Liver (tissue), 9 donors: ENCODE data around the gene KMT2E. TPM values are rescaled to one million over a fixed set of nuclear protein-coding genes. Genes with fewer than 3 reads are reported as not detected.

Experiments
- DNase-seq: peaks from one replicate; pipeline ENCODE4 v3.0.0-alpha.2; 2017; ENCODE audit warnings: low spot score
- H3K27ac ChIP-seq, 2 donors: one replicate each; pipeline ENCODE4 v1.7.0; 2013; ENCODE audit warnings: inconsistent platforms in 2 of 2, low read length in 2 of 2, control low read depth in 1 of 2, low read depth in 1 of 2, mild to moderate bottlenecking in 1 of 2
- H3K27me3 ChIP-seq, 4 donors: one replicate each; pipeline versions ENCODE4 v1.6.1 to v1.7.0; 2013; ENCODE audit warnings: low read length in 3 of 4, inconsistent platforms in 1 of 4, mild to moderate bottlenecking in 1 of 4, moderate library complexity in 1 of 4; ENCODE audit not compliant: control insufficient read depth in 4 of 4, insufficient read depth in 4 of 4
- H3K36me3 ChIP-seq, 4 donors: one replicate each; pipeline versions ENCODE4 v1.6.1 to v1.7.0; 2013; ENCODE audit warnings: low read length in 3 of 4, mild to moderate bottlenecking in 3 of 4, low read depth in 1 of 4, moderate library complexity in 1 of 4; ENCODE audit not compliant: control insufficient read depth in 4 of 4, insufficient read depth in 3 of 4
- H3K4me1 ChIP-seq, 4 donors: one replicate each; pipeline versions ENCODE4 v1.6.1 to v1.7.0; 2013; ENCODE audit warnings: low read length in 3 of 4, mild to moderate bottlenecking in 3 of 4, moderate library complexity in 1 of 4; ENCODE audit not compliant: control insufficient read depth in 4 of 4, insufficient read depth in 4 of 4
- H3K4me3 ChIP-seq, 3 donors: one replicate each; pipeline versions ENCODE4 v1.6.1 to v1.7.0; 2013; ENCODE audit warnings: low read length in 3 of 3, control low read depth in 1 of 3, low read depth in 1 of 3, mild to moderate bottlenecking in 1 of 3
- H3K9ac ChIP-seq, 2 donors: one replicate each; pipeline ENCODE4 v1.7.0; 2013; ENCODE audit warnings: low read length in 2 of 2, mild to moderate bottlenecking in 2 of 2, moderate library complexity in 2 of 2, control low read depth in 1 of 2, low read depth in 1 of 2
- H3K9me3 ChIP-seq, 4 donors: one replicate each; pipeline versions ENCODE4 v1.6.1 to v1.7.0; 2013; ENCODE audit warnings: low read length in 3 of 4; ENCODE audit not compliant: control insufficient read depth in 4 of 4
- EGR1 ChIP-seq, 2 donors: IDR thresholded peaks; 2 replicates each; pipeline ENCODE4 v1.6.1; 2016 to 2018; ENCODE audit warnings: antibody characterized with exemption in 2 of 2, low read depth in 2 of 2
- FOXA1 ChIP-seq: IDR thresholded peaks from 2 replicates; pipeline ENCODE4 v1.6.1; 2016; ENCODE audit warnings: antibody characterized with exemption
- FOXA2 ChIP-seq: IDR thresholded peaks from 2 replicates; pipeline ENCODE4 v1.6.1; 2016; ENCODE audit warnings: antibody characterized with exemption
- GABPA ChIP-seq, 2 donors: IDR thresholded peaks in 1 of 2; conservative IDR thresholded peaks in 1 of 2; 2 replicates each; pipeline ENCODE4 v1.6.1; 2016; ENCODE audit warnings: antibody characterized with exemption in 2 of 2, mild to moderate bottlenecking in 1 of 2, moderate library complexity in 1 of 2
- HNF4A ChIP-seq, 2 donors: conservative IDR thresholded peaks; 2 replicates each; pipeline ENCODE4 v1.6.1; 2016; ENCODE audit warnings: antibody characterized with exemption in 2 of 2, mild to moderate bottlenecking in 2 of 2
- JUND ChIP-seq, 2 donors: IDR thresholded peaks; 2 replicates each; pipeline ENCODE4 v1.6.1; 2016; ENCODE audit warnings: antibody characterized with exemption in 2 of 2
- RAD21 ChIP-seq, 2 donors: IDR thresholded peaks; 2 replicates each; pipeline ENCODE4 v1.6.1; 2016; ENCODE audit warnings: antibody characterized with exemption in 2 of 2, mild to moderate bottlenecking in 2 of 2
- RXRA ChIP-seq, 2 donors: IDR thresholded peaks; 2 replicates each; pipeline ENCODE4 v1.6.1; 2017 to 2018; ENCODE audit warnings: antibody characterized with exemption in 2 of 2, mild to moderate bottlenecking in 1 of 2
- SP1 ChIP-seq: IDR thresholded peaks from 2 replicates; pipeline ENCODE4 v1.6.1; 2018; ENCODE audit warnings: antibody characterized with exemption, mild to moderate bottlenecking
- TAF1 ChIP-seq: conservative IDR thresholded peaks from 2 replicates; pipeline ENCODE4 v1.6.1; 2016; ENCODE audit warnings: antibody characterized with exemption, mild to moderate bottlenecking
- WGBS: extraction: QIAGEN DNeasy Blood & Tissue Kit; methylation state at CpG from one replicate; pipeline ENCODE4 v1.1.7; 2013; 5-methylcytosine and 5-hydroxymethylcytosine counted together
- polyA plus RNA-seq, 2 donors: library from polyadenylated mRNA; stranded (reverse) in 1 of 2; unstranded in 1 of 2; fragments of 200-250 nt in 1 of 2; fragments of >200 nt in 1 of 2; fragmentation: Nextera tagmentation in 1 of 2; extraction: Ambion mirVana in 1 of 2; gene quantifications; one replicate each; pipeline versions ENCODE4 v1.2.1 to v1.2.3, GENCODE V29; 2013 to 2015
- total RNA-seq, 2 donors: library from RNA; depleted of rRNA; stranded (reverse); fragments of >200 nt; gene quantifications; one replicate each; pipeline ENCODE4 v1.2.3, GENCODE V29; 2014
- TF ChIP-seq, protein P1 (sequence below): fragments of 150-350 bp; IDR thresholded peaks from 2 replicates; pipeline ENCODE4 v1.5.1; 2017; ENCODE audit warnings: improper control_type of control experiment, low read depth, low read length; ENCODE audit not compliant: missing input control
- TF ChIP-seq, protein P2 (sequence below): IDR thresholded peaks from 2 replicates; pipeline ENCODE4 v1.6.1; 2016; ENCODE audit warnings: antibody characterized with exemption, mild to moderate bottlenecking
- TF ChIP-seq, protein P3 (sequence below): IDR thresholded peaks from 2 replicates; pipeline ENCODE4 v1.6.1; 2016; ENCODE audit warnings: antibody characterized with exemption
- TF ChIP-seq, protein P4 (sequence below): IDR thresholded peaks from 2 replicates; pipeline ENCODE4 v1.6.1; 2016; ENCODE audit warnings: antibody characterized with exemption
- TF ChIP-seq, protein P5 (sequence below): IDR thresholded peaks from 2 replicates; pipeline ENCODE4 v1.6.1; 2016; ENCODE audit warnings: antibody characterized with exemption
- donor health status: healthy.
- donor health status: healthy.
- donor health status: healthy.
- donor health status: healthy.
- donor health status: healthy.

KMT2E gene
- total and polyA plus RNA-seq, 4 donors, result 7.1 to 55.6 (median 42.4) TPM

DNA sequence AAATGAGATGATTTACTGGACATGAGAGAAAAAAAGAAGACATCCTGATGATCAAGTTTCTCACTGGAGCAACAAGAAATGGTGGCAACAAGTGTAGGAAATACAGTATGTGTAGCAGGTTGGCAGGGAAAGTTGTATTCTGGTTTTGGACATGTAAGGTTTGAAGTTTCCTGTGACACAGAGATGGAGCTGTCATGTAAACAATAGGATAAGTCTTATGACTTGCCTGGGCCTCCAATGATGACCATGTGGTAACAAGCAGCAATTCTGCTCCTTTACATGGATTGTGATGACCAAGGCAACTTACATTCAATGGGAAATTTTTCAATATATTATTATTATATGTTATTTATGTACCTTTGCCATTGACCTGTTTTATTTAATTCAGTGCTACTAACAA, 125.4 kb downstream of the KMT2E start:
- H3K27ac ChIP-seq, result no peak overlapping the region
- TF ChIP-seq EGR1 (IDR thresholded peaks at IDR 0.05; ENCODE audit: low read depth in 2 of 2) (no peak), JUND (IDR thresholded peaks at IDR 0.05) (no peak), SP1 (no peak), HNF4A (conservative IDR thresholded peaks at IDR 0.05) (no peak), FOXA2 (no peak)
- TF ChIP-seq, protein P1, sequence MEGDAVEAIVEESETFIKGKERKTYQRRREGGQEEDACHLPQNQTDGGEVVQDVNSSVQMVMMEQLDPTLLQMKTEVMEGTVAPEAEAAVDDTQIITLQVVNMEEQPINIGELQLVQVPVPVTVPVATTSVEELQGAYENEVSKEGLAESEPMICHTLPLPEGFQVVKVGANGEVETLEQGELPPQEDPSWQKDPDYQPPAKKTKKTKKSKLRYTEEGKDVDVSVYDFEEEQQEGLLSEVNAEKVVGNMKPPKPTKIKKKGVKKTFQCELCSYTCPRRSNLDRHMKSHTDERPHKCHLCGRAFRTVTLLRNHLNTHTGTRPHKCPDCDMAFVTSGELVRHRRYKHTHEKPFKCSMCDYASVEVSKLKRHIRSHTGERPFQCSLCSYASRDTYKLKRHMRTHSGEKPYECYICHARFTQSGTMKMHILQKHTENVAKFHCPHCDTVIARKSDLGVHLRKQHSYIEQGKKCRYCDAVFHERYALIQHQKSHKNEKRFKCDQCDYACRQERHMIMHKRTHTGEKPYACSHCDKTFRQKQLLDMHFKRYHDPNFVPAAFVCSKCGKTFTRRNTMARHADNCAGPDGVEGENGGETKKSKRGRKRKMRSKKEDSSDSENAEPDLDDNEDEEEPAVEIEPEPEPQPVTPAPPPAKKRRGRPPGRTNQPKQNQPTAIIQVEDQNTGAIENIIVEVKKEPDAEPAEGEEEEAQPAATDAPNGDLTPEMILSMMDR, result no peak
- DNase-seq, result no peak
- H3K27me3 ChIP-seq, result no peaks in the 10 kb centered on the region
- no peaks in the 10 kb centered on the region for H3K9me3 ChIP-seq
- no peak overlapping the region for H3K9ac ChIP-seq
- H3K36me3 ChIP-seq, result peaks cover 2 to 17% (median 10%) of the 10 kb centered on the region in 4 donors
- H3K4me3 ChIP-seq, result no peak overlapping the region
- H3K4me1 ChIP-seq, result peaks cover 0 to 1% (median 0%) of the 10 kb centered on the region in 4 donors

DNA sequence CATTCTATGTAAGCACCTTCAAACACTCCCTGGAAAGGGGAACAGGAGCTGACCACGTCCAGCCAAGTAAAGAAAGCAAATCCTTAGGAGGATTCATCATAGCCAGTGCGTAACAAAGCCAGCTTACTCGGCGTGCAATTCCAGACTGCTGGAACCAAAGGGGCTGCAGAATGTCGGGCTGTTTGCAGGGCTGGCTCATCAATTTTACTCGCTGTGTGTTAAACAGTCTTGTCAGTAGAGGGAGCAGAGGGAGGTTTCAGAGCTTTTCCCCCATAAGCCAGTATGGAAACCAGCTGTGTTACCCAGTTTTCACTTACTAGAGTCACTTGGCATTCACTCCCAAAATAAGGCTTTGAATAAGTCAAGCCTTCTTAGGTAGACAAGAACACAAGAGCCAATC, 127.1 kb downstream of the KMT2E start:
- DNase-seq, result no peak
- peak; percentile 45 to 71 for TF ChIP-seq RAD21 (IDR thresholded peaks at IDR 0.05)
- TF ChIP-seq, protein P1, result peak; percentile 10
- TF ChIP-seq JUND (IDR thresholded peaks at IDR 0.05), result no peak
- no peak for TF ChIP-seq FOXA2
- no peak for TF ChIP-seq SP1
- no peak for TF ChIP-seq HNF4A (conservative IDR thresholded peaks at IDR 0.05)
- no peak overlapping the region for H3K4me3 ChIP-seq
- H3K36me3 ChIP-seq, result peaks cover 2 to 17% (median 11%) of the 10 kb centered on the region in 4 donors
- H3K27ac ChIP-seq, result no peak overlapping the region
- H3K9me3 ChIP-seq, result no peaks in the 10 kb centered on the region
- H3K27me3 ChIP-seq, result no peaks in the 10 kb centered on the region
- peaks cover under 1 to 6% (median 3%) of the 10 kb centered on the region in 4 donors for H3K4me1 ChIP-seq
- 90% methylated on average over 6 of the region's 6 CpGs for WGBS
- no peak overlapping the region for H3K9ac ChIP-seq

DNA sequence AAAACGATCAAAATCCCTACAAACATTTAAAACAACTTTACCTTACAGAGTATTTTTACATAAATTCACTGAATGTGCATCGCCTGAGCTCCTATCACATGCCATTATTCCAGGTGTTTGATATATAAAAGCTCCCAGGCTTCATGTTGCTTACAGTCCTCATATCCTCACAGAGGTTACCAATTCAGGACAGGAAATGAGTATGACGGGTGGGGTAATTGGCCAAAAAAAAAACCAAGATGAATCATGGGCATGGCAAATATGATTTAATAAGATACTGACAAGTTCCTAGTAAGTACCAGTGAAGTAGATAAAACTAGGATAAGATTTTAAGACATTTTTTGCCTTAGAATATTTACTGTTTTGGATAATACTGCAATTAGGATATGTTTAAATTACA, 135.8 kb downstream of the KMT2E start:
- 85% methylated on average over 3 of the region's 3 CpGs for WGBS
- H3K4me1 ChIP-seq, result peaks cover 0 to 17% (median 8%) of the 10 kb centered on the region in 4 donors
- H3K27me3 ChIP-seq, result no peaks in the 10 kb centered on the region
- H3K36me3 ChIP-seq, result no peaks in the 10 kb centered on the region
- H3K9me3 ChIP-seq, result no peaks in the 10 kb centered on the region
- no peak overlapping the region for H3K9ac ChIP-seq
- H3K27ac ChIP-seq, result no peak overlapping the region
- H3K4me3 ChIP-seq, result no peak overlapping the region
- DNase-seq, result no peak
- TF ChIP-seq, protein P2, sequence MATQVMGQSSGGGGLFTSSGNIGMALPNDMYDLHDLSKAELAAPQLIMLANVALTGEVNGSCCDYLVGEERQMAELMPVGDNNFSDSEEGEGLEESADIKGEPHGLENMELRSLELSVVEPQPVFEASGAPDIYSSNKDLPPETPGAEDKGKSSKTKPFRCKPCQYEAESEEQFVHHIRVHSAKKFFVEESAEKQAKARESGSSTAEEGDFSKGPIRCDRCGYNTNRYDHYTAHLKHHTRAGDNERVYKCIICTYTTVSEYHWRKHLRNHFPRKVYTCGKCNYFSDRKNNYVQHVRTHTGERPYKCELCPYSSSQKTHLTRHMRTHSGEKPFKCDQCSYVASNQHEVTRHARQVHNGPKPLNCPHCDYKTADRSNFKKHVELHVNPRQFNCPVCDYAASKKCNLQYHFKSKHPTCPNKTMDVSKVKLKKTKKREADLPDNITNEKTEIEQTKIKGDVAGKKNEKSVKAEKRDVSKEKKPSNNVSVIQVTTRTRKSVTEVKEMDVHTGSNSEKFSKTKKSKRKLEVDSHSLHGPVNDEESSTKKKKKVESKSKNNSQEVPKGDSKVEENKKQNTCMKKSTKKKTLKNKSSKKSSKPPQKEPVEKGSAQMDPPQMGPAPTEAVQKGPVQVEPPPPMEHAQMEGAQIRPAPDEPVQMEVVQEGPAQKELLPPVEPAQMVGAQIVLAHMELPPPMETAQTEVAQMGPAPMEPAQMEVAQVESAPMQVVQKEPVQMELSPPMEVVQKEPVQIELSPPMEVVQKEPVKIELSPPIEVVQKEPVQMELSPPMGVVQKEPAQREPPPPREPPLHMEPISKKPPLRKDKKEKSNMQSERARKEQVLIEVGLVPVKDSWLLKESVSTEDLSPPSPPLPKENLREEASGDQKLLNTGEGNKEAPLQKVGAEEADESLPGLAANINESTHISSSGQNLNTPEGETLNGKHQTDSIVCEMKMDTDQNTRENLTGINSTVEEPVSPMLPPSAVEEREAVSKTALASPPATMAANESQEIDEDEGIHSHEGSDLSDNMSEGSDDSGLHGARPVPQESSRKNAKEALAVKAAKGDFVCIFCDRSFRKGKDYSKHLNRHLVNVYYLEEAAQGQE, result no peak
- TF ChIP-seq GABPA (IDR thresholded peaks at IDR 0.05 in 1 of 2, conservative IDR thresholded peaks at IDR 0.05 in 1 of 2) (no peak), SP1 (no peak), RAD21 (IDR thresholded peaks at IDR 0.05) (no peak), FOXA2 (no peak), JUND (IDR thresholded peaks at IDR 0.05) (no peak), FOXA1 (no peak), RXRA (IDR thresholded peaks at IDR 0.05) (no peak), HNF4A (conservative IDR thresholded peaks at IDR 0.05) (no peak), TAF1 (no peak)
- TF ChIP-seq, protein P3, sequence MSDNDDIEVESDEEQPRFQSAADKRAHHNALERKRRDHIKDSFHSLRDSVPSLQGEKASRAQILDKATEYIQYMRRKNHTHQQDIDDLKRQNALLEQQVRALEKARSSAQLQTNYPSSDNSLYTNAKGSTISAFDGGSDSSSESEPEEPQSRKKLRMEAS, result no peak
- TF ChIP-seq, protein P4, sequence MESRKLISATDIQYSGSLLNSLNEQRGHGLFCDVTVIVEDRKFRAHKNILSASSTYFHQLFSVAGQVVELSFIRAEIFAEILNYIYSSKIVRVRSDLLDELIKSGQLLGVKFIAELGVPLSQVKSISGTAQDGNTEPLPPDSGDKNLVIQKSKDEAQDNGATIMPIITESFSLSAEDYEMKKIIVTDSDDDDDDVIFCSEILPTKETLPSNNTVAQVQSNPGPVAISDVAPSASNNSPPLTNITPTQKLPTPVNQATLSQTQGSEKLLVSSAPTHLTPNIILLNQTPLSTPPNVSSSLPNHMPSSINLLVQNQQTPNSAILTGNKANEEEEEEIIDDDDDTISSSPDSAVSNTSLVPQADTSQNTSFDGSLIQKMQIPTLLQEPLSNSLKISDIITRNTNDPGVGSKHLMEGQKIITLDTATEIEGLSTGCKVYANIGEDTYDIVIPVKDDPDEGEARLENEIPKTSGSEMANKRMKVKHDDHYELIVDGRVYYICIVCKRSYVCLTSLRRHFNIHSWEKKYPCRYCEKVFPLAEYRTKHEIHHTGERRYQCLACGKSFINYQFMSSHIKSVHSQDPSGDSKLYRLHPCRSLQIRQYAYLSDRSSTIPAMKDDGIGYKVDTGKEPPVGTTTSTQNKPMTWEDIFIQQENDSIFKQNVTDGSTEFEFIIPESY, result no peak
- TF ChIP-seq, protein P5, sequence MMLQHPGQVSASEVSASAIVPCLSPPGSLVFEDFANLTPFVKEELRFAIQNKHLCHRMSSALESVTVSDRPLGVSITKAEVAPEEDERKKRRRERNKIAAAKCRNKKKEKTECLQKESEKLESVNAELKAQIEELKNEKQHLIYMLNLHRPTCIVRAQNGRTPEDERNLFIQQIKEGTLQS, result no peak
